GM19239 (cell line): ENCODE data around the gene TAF4.
"Not testable (repeated sequence)": the region's sequence is repeated elsewhere in the genome, so short reads cannot be mapped to it uniquely, and the experiment has no call there.

Source experiments
- DNase-seq: peaks from one replicate; pipeline ENCODE4 v3.0.0; 2011; ENCODE audit warnings: low spot score; ENCODE audit not compliant: insufficient read length
- FAIRE-seq: peaks from 2 replicates; lab custom pipeline; 2011; peaks lifted over from hg19 to GRCh38; lab: Jason Lieb, UNC

TAF4 gene

DNA sequence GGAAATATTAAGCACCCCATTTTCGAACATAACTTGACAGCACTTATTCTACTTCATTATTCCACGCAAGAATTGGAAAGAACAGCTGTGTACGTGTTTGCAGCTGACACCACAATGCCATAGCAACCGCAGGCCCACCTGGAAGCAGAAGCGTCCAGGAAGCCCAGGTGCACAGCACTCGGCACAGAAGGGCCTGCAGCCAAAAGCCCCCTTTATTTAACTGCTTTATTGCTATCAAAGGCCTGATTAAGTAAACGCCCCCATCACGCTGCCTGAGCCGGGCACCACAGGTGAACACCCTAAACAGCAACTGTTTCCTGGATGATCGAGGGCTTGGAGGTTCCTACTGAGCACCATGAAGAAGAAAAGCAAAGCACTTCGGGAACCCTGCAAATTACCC is 6.3 kb downstream of the TAF4 start:
- FAIRE-seq, result no peak
- no peak for DNase-seq

DNA sequence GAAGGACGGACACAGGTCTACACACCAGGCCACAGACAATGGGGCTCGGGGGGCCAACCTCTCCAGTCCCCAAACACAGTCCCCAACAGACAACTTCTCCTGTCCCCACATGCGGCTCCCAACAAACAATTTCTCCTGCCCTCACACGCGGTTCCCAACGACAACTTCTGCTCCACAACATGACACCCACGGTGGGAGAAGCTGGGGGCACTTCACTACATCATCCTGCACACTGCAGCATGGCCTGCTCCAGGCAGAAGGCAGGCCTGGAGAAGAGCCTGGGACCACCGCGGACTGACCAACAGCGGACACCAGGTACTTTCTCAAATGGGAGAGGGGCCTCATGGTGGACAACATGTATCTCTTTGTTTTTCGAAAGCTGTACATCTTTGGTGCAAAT is 6.7 kb downstream of the TAF4 start:
- DNase-seq, result no peak
- FAIRE-seq, result no peak

DNA sequence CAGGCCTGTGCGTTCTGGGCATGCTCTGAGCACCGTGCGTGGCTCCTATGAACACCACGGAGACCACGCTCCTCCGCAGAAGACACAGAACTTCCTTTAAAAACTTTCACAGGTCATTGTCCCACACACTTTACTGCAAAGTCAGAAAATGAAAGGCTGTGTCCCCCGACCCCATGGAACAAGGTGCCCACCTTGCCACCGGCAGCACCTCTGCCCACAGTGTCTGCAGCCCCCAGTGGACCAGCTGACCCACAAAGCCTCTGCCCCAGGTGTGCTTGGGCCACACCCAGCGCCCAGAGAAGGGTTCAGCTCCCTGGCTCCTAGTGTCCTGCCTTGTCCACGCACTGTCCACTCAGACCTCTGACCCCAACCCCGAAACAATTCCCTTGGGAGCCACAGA is 8.7 kb downstream of the TAF4 start:
- FAIRE-seq (no peak), DNase-seq (no peak)

DNA sequence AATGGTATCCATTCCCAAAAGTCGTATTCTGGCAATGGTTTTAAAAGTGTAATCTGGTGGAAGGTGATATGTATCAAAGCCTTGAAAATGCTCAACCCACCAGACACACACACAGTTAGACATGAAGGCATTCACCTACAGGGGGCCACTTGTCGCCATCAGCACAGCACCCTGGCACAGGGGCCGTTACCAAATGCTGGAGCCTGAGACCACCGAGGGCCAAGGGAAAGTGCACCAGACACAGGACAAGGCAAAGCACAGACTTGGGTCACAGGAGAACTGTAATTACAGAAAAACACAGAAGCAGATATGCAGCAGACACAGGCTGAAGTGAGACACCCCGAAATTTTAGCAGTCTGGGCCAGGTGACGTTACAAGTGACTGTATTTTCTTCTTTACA is 9.3 kb downstream of the TAF4 start:
- no peak for DNase-seq
- no peak for FAIRE-seq

DNA sequence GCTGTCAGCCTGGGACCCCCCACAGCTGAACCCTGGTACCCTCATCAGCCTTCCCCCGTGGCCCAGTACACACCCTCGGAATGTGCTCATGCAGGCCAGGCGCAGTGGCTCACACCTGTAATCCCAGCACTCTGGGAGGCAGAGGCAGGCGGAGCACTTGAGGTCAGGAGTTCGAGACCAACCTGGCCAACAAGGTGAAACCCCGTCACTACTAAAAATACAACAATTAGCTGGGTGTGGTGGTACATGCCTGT is 9.9 kb downstream of the TAF4 start:
- not testable (repeated sequence) for FAIRE-seq, DNase-seq

DNA sequence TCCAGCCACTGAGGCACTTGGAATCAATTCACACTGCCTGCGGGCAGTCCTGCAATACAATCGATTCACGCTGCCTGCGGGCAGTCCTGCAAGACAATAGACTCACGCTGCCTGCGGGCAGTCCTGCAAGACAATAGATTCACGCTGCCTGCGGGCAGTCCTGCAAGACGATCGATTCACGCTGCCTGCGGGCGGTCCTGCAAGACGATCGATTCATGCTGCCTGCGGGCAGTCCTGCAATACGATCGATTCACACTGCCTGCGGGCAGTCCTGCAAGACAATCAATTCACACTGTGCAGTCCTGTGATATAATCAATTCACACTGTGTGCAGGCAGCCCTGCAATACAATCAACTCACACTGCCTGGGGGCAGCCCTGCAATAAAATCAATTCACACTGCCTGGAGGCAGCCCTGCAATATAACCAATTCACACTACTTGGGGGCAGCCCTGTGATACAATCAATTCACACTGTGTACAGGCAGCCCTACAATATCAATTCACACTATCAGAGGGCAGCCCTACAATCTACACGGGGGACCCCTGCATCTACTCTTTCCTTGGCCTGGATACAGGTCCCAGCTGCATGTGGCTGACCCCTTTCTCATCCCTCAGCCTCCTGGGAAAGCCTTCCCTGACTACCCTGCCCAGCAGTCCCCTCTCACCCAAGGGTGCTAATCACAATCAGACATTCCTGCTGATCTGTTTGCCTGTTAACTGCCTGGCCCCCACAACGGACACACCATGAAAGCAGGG is 10.4 kb downstream of the TAF4 start:
- FAIRE-seq (no peak), DNase-seq (no peak)

DNA sequence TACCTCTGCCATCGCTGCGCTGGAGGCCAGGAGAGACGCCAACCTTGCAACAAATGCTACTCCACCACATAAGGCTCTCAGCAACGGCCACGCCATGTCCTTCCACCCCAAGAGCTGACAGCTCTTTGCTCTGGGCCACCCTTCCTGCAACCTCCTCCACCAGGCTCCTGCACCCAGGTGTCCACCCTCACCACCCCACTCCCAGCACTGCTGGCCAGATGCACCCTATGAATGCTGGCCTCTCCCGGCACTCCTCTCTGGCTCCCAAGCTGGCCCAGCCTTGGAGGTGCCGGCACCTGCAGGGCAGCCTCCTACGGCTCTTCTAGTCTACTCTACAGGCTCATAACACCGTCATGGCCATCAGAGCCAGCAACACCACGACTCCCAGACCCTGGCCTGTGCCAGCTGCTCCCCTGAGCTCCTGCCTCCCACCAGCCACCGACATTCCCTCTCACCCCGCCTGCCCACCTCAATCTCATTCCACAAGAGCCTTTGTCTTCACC is 11.2 kb downstream of the TAF4 start:
- no peak for FAIRE-seq

DNA sequence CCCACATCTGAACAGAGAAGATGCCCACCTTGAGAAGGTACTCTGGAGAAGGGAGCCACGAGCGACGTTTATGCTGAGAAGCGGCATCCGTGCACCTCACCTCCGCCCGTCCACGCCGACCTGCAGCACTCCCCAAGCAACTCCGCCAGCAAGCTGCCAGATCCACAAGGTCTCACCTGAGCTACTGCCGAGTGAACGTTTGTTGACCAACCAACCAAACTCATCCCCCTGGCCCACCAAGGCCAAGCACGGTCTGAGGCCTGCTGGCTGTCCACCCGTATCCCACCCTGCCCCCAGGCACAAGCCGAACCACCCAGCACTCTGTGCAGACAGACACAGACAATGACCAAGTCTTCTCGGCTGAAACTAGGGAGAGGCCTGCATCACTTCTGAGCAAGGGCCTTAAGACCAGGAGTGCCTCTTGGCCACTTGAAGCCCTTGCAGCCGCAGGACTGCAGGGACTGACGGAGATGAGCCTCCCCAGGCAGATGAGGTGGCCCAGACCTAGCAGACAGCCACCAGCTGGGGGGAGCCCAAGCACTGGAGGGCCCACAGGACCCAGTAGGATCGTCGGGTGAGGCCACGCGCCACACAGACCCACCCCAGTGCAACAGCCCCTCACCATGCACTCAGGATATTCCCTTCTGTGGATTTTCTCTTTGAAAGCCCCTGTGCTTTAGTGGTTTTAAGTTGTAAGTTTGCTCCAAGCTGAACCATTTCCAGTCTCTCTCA is 12.1 kb downstream of the TAF4 start:
- no peak for FAIRE-seq

More for the DNA sequence above, 11.2 kb downstream of the TAF4 start:
- no peak for DNase-seq

DNA sequence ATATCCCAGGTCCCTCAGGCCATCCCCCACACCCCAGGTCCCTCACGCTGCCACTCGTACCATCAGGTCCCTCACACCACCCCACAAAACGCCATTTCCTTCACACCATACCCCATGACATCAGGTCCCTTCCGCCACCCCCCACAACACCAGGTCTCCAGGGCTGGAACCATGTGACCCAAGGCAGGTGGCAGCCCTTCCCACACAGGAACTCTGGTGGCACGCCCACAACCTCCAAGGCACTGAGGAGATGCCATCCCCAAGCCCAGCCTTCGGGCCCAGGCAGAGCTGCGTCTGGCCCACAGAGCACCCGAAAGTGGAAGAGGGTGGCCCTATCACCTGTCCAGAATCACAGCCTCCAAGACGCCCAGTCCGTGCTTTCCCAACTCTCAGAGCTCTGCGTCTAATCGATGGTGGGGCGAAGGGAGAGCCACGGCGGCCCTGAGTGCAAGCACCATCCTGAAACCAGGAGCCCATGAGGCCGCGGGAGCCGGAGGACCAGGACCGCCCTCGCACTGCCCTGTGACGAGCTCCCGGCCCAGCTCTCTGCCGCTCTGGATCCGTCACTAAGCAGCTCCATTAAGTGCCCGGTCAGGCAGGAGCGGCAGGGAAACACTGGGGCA is 12.7 kb downstream of the TAF4 start:
- no peak for FAIRE-seq
- no peak for DNase-seq

More for the DNA sequence above, 12.1 kb downstream of the TAF4 start:
- no peak for DNase-seq

DNA sequence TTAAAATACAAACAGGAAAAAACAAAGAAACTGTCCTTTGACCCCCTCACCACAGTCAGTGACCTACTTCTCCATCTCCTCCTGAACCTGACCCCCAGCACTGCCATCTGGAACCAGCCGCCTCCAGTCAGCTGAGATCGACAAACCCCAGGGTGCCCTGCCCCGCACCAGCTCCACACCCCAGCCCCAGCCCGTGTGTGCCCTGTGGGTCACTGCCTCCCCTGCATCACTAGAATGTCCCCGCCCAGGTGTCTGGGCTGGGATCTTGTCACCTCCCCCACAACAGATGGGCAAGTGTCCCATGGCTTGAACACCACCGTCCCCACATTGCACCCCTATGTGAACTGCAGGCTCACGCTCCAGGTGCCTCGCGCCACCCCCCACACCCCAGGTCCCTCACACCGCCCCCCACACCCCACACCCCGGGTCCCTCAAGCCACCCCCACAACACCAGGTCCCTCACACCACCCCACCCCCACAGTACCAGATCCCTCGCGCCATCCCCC is 13.3 kb downstream of the TAF4 start:
- FAIRE-seq (no peak), DNase-seq (no peak)

DNA sequence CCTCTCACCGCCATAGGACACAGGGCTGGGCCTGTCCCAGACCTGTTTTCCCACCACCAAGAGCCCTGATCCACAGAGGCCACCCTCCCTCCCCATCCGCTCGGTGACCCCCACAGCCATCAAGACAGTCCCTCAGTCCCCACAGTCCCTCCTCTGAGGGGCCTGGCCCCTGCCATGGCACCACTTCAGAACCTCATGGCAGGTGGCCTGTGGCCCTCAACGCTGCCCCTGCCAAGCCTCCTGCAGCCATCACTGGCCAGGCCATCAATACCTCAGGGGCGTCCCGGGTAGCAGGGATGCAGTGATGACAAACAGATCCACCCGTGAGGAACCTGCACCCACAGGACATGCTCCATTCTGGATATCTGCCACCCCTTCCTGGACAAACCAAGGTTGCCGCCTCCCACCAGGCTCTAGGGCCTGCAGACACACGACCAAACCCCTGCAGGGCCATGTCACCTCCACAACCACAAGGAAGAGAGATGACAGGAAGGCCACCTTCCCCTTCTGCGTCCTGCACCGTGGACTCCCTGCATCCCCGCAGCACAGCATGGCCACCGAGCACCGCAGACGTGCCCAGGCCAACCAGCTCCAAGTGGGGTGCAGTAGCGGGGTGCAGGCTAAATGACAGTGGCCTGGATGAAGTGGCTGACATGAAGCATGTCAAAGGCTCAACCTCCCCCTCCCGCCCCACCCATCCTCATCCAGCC is 14.0 kb downstream of the TAF4 start:
- no peak for DNase-seq
- FAIRE-seq, result no peak

DNA sequence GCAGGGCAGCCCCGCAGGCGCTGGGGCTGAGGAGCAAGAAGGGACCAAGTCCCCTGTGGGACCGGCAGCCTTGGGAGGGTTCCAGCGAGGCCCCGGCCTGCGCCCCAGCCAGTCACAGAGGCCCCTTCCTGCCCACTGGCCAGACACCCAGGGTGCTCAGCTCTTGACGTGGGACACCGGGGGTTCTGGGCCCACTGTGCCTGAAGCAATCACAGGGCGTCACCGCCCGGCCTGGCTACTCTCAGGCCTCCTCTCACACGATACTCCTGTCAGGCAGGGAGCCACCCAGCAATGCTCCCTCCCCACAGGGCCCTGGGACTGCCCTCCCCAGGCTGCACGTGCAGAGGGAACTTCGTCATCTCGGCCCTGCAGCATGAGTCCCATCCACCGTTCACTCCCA is 14.5 kb downstream of the TAF4 start:
- FAIRE-seq, result no peak
- no peak for DNase-seq

DNA sequence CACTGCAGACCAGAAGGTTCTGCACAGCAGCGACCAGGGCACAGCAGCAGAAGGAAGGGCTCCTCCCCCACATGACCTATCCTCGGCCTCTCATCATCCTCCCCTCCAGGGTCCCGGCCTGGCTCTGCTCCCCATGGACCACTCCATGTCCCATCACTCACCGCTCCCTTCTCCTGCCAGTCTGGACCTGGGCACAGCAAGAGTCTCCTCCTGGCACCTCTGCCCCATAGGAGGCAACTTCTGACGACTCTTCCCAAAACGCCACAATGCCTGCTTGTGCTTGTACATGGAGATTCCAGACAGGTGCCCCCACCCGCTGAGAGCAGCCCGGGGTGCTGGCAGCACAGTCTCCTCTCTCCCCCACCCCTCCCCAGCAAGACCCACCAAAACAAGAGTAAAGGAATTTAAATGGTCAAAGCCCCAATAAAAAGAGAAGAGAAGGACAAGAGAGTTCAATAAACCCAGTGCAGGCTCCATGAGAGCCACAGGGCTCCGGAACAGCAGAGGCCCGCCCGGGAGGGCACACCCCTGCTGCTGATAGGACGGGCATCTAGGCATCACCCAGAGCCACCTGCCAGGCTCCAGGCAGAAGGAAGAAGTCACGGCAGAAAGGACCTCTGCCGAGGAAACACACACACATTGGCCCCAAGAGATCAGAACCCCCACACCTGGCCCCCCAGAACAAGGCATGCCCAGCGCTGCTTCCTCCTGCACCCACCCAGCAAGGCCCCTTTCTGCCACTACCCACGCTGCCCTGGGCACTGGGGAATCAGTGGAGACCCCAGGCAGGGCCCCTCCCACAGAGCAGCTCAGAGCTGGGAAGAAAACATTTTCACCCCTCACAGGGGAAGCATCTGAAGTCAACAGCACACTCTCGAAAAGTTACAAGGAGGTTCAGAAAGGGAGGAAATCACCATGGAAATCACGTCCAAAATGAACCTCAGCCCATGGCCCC is 15.2 kb downstream of the TAF4 start:
- FAIRE-seq (no peak), DNase-seq (no peak)

DNA sequence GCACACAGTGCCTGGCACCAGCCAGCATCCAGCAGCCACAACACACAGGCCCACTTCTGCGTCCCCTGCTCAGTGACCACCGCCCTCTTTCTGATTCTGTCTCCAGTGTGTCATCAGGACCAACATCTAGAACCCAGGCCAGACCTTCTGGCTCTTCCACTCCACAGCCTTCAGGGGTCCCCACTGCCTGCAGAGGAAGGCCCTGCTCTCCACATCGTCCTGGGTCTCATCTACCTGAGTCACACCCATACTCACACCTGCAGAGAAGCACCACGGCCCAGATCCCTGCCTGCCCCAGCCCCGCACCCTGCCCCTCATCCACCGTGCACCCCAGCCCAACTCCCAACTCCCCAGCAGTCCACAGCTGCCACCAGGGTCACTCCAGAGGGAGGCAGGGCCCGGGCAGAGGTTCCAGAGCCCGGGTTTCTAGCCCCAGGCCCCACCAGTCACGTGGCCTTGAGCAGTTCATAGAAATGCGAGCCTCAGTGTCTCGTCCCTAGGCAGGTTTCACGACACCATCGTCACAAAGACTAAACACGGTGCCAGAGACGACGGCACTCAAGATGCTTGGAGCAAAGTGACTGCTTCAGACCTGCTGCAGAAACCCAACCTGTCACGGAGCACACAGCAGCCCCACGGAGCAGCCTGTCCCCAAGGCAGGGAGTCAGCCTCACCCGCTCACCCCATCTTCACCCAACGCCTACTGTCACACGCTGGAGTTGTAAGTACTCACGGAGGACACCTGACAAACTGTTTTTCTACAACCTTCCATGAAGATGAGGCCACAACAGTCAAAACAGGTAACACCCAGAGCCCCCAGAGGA is 16.1 kb downstream of the TAF4 start:
- FAIRE-seq, result no peak
- no peak for DNase-seq

DNA sequence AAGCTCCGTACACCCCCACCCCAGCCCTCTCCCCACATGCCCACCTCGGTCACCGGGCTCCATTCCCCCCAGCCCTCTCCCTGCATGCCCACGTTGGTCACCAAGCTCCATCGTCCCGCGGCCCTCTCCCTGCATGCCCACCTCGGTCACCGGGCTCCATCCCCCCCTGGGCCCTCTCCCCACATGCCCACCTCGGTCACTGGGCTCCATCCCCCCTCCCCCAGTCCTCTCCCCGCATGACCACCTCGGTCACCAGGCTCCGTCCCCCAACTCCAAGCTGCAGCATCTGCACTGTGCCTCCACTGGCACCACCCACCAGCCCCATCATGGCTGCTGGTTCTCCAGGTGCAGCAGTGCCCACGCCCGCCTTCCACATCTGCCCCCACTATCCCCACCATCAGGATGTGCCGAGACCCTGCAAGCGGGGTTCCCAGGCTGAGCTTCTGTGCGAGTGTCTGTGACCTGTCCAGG is 16.8 kb downstream of the TAF4 start:
- FAIRE-seq, result no peak
- no peak for DNase-seq

DNA sequence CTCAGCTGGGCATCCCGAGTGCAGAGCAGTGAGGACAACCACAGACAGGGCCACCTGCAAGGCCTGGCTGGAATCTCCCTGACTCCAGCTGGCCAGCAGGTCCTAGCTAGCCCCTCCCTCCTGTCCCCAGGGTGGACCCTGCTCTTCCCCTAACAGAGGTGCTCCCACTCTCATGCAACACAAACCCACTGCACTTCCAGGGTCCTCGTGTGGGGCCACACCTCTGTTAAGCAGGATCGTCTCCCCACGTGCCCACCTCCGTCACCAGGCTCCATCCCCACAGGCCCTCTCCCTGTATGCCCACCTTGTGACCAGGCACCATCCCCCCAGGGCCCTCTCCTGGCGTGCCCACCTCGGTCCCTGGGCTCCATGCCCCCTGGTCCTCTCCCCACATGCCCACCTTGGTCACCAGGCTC is 17.3 kb downstream of the TAF4 start:
- FAIRE-seq, result no peak

DNA sequence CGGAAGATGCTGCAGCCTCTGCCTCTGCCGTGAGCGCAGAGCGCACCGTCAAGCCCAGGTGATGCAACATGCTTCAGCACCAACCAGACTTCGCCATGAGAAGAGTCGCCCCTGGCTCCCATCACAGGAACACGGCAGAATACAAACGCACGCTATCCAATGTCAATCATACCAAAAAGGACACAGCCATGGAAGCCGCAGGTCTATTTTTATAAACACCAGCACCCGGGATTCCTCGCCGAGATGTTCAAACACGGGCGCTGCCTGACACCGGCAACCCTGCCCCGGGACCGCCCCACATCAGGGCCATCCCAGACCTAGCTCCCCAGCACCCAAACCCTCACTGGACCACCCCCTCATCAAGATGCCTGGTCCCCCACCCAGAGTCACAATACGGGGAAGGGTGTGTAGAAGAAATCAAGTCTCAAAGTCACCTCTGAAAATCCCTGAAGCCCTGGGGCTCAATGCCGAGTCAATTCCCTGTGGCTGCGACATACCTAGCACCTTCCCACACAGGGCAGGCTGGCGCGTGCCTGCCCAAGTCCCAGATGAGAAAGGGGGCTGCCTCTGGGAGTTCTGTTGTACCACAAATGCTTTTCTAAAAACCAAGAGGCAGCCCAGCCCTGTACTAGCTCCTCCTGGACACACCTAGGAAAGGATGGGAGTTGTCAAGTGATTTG is 17.9 kb downstream of the TAF4 start:
- FAIRE-seq (no peak), DNase-seq (no peak)

More for the DNA sequence above, 17.3 kb downstream of the TAF4 start:
- DNase-seq, result no peak

DNA sequence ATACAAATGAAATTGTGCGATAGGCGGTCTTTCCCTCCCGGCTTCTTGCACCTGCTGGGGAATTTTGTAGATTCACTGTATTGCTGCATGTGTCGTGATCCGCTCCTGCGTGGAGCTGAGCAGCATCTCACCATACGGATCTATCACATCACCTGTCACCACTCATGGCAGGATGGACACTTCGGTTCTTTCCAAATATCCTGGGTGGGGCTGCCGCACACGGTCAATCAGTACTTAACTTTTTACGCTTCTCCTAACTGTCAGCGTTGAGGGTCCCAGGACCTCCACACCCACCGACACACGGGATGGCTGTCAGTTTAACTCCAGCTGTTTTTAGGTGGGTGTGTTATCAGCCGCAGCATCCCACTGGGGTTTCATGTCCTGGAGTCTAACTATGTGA is 19.2 kb downstream of the TAF4 start:
- FAIRE-seq, result no peak
- DNase-seq, result no peak
